Jurkat, Clone E6-1 (cell line): Measurements from ENCODE around the gene MCOLN1.
"Not testable (repeated sequence)": the region's sequence is repeated elsewhere in the genome, so short reads cannot be mapped to it uniquely, and the experiment has no call there.

Source experiments
- DNase-seq: peaks from one replicate; pipeline ENCODE4 v3.0.0-alpha.2; 2011; ENCODE audit warnings: low read depth, low spot score
- H3K4me3 ChIP-seq: 2 replicates; pipeline ENCODE4 v1.5.1; 2011; ENCODE audit warnings: mild to moderate bottlenecking, low read length, control low read depth, moderate library complexity

Gene MCOLN1

DNA sequence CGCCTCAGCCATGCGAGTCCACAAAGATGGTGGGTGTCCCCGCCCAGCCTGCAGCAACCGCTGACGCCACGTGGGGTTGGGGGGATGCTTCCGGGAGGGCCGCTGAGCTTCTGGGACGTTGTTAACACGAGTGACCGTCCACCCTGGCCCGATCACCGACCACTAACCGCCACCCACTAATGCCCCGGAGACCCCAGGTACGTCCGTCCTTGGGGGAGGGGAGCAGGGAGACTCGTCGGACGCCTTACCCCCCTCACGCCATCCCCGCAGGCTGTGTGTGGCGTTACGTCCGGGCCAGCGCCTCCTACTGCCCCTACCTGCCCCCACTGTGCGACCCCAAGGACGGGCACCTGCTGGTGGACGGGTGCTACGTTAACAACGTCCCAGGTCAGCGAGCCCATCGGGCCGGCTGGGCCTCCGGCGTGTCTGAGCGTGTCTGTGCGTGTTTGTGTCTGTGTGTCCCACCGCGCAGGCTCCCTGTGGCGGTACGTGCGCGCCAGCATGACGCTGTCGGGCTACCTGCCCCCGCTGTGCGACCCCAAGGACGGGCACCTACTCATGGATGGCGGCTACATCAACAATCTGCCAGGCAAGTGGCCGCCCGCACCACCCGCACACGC lies 34.4 kb downstream of the MCOLN1 start:
- H3K4me3 ChIP-seq: no peak overlapping the region
- DNase-seq: no peak

DNA sequence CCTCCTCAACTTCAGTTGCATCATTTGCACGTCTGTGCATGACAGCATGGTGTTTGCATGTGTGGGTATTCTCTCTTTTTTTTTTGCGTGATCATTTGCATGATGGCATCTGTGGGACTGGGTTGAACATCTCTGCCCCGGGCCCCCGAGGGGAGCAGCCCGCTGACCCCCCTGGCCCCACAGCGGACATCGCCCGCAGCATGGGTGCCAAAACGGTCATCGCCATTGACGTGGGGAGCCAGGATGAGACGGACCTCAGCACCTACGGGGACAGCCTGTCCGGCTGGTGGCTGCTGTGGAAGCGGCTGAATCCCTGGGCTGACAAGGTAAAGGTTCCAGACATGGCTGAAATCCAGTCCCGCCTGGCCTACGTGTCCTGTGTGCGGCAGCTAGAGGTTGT lies 36.2 kb downstream of the MCOLN1 start:
- no peak for DNase-seq
- no peak overlapping the region for H3K4me3 ChIP-seq

DNA sequence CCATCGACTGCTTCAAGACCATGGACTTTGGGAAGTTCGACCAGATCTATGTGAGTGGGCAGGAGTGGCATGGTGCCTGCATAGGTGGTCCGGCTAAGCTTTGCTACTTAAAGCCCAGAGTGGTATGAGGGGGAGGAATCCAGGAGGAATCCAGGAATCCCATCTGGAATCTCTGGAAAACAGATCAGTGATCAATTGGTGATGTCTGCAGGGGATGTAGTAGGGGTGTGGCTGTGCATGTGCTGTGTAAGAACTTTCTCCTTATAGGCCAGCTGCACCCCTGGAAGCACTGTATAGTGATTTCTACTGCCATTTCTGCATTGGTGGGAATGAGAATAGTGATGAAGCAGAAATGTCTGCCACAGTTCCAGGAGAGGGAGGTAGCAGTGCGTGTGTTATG lies 36.7 kb downstream of the MCOLN1 start:
- no peak overlapping the region for H3K4me3 ChIP-seq
- DNase-seq: no peak

DNA sequence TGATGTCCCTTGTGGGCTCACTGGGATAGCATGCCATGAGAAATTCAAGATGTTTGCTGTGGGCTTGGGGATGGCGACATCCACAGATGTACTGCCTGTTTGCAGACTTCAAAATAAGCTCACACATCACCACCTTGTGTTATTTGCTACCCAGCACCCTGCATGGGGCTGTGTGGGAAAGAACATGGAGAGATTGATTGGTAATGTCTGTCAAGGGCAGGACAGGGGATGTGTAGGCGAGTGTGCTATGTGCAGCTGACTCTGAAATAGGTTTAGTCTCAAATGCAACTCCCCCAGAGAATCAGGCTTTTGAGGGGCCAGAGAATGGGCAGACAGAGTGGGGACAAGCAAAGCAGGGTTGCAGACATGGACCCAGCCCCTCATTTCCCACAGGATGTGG lies 37.8 kb downstream of the MCOLN1 start:
- DNase-seq: no peak
- no peak overlapping the region for H3K4me3 ChIP-seq

GRCh38 chr19:7561325-7561724 lies 38.9 kb downstream of the MCOLN1 start:
- DNase-seq: no peak
- no peak overlapping the region for H3K4me3 ChIP-seq

- no peak for DNase-seq
These were observed 40.4 kb downstream of the MCOLN1 start for GRCh38 chr19:7562646-7563393.

GRCh38 chr19:7564866-7565265 lies 42.4 kb downstream of the MCOLN1 start:
- no peak overlapping the region for H3K4me3 ChIP-seq
- no peak for DNase-seq

More at GRCh38 chr19:7562646-7563393, 40.4 kb downstream of the MCOLN1 start:
- H3K4me3 ChIP-seq: no peak overlapping the region

DNA sequence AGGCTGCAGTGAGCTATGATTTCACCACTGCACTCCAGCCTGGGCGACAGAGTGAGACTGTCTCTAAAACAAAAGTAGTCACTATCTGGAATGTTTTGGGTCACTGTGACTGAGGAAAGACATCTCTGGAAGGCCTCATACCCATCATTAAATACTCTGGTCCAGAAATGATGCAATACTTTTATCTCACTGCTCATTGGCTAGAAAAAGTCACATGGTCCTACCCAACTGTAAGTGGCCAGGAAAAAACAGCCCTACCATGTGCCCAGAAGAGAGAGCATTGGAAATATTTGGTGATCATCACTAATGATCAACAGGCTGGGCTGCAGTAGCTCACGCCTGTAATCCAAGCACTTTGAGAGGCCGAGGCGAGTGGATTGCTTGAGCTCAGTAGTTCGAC lies 42.9 kb downstream of the MCOLN1 start:
- H3K4me3 ChIP-seq: no peak overlapping the region
- no peak for DNase-seq

GRCh38 chr19:7570761-7571160 lies 48.3 kb downstream of the MCOLN1 start:
- no peak overlapping the region for H3K4me3 ChIP-seq
- DNase-seq: no peak

DNA sequence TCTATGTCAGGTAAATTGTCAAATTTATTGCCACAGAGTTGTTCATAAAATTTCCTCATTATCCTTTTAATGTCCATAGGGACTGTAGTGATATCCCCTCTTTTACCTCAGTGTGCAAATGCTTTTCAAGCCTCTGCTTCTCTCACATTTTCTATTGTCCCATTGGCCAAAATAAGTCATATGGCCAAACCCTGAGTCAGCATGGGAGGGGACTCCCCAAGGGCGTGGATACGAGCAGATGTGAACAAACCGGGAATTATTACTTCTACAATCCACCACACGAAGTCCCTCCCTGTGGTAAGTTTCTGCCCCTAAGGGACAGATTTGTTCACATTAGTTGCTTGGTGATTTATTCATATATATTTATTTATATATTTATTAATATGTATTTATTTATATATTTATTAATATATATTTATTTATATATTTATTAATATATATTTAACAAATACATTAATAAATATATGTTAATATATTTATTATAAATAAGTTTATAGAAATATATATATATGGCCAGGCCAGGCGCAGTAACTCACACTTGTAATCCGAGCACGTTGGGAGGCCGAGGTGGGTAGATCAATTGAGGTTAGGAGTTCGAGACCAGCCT lies 53.1 kb downstream of the MCOLN1 start:
- no peak for DNase-seq
- H3K4me3 ChIP-seq: no peak overlapping the region

DNA sequence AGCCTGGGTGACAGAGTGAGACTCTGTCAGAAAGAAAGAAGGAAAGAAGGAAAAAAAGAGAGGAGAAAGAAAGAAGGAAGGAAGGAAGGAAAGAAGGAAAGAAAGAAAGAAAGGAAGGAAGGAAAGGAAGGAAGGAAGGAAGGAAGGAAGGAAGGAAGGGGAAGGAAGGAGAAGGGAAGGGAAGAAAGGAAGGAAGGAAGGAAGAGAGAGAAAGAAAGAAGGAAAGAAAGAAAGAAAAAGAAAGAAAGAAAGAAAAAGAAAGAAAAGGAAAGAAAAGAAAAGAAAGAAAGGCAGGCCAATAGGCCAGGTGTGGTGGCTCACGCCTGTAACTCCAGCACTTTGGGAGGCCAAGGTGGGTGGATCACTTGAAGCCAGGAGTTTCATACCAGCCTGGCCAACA lies 55.0 kb downstream of the MCOLN1 start:
- DNase-seq, H3K4me3 ChIP-seq: not testable (repeated sequence)

DNA sequence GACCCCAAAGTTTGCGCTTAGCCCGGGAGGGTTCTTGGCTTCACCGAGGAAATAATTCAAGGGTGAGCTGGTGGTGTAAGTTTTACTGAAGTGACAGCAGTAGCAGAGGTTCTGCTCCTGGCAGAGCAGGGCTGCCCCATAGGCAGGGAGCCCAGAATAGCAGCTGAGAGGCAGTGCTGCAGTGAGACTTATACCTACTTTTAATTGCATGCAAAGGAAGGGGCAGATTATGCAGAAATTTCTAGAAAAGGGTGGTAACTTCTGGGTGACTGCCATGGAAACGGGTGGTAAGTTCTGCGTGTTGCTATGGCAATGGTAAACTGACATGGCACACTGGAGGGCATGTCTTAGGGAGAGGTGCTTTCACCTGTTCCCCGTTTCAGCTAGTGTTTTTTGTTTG lies 55.7 kb downstream of the MCOLN1 start:
- H3K4me3 ChIP-seq: no peak overlapping the region
- DNase-seq: no peak

GRCh38 chr19:7579182-7579581 lies 56.8 kb downstream of the MCOLN1 start:
- DNase-seq: no peak
- no peak overlapping the region for H3K4me3 ChIP-seq

GRCh38 chr19:7582446-7582845 lies 60.0 kb downstream of the MCOLN1 start:
- DNase-seq: no peak
- H3K4me3 ChIP-seq: no peak overlapping the region
